ENCODE results near the gene SLC26A11.
"Not testable (repeated sequence)": the region's sequence is repeated elsewhere in the genome, so short reads cannot be mapped to it uniquely, and the experiment has no call there.

SLC26A11 gene

GRCh38 chr17:80219013-80219762, 1.0 kb upstream of the SLC26A11 start:
- DNase-seq (ENCODE audit: low read depth): peak; percentile 90

- DNase-seq (ENCODE audit: low read depth): no peak
Measured at GRCh38 chr17:80219763-80220053, 519 bp upstream of the SLC26A11 start.

DNA sequence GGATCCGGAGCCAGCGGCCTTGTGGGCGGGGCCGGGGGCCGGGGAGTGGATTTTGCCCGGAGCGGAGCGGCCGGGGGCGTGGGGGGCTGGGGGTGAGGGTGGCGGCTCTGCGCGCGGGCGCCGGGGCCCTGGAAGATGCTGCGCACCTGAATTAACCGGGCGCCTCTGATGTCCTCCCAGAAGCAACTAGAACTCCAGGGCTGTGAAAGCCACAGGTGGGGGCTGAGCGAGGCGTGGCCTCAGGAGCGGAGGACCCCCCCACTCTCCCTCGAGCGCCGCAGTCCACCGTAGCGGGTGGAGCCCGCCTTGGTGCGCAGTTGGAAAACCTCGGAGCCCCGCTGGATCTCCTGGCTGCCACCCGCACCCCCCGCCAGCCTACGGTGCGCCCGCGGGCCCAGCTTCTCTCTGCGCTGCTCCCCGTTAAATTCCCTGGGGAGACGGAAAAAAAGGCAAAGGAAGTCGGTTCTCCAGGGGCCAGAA, 549 bp downstream of the SLC26A11 start:
- no peak for DNase-seq (ENCODE audit: low read depth)

DNA sequence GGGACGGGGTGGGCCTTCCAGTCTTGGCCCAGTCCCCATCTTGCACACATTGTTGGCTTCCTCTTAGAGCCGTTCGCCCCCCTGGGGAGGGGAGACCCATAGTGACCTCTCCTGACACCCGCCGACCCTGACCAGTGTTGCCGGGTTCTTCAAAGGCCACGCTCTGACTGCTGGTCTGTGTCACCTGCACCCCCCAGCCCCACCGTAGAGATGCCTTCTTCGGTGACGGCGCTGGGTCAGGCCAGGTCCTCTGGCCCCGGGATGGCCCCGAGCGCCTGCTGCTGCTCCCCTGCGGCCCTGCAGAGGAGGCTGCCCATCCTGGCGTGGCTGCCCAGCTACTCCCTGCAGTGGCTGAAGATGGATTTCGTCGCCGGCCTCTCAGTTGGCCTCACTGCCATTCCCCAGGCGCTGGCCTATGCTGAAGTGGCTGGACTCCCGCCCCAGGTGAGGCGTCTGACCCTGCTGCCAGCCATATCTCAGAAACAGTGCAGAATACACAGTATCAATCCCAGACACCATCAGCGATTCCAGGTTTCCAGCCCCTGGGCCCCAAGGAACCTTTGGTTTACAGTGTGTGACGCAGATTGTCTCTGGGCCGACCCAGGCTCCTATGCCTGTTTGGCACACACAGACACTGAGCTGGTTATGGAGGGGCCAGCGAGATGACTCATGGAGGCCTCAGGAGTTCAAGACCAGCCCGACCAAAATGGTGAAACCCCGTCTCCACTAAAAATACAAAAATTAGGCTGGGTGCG, 1.3 kb downstream of the SLC26A11 start:
- no peak for DNase-seq (ENCODE audit: low read depth)

DNA sequence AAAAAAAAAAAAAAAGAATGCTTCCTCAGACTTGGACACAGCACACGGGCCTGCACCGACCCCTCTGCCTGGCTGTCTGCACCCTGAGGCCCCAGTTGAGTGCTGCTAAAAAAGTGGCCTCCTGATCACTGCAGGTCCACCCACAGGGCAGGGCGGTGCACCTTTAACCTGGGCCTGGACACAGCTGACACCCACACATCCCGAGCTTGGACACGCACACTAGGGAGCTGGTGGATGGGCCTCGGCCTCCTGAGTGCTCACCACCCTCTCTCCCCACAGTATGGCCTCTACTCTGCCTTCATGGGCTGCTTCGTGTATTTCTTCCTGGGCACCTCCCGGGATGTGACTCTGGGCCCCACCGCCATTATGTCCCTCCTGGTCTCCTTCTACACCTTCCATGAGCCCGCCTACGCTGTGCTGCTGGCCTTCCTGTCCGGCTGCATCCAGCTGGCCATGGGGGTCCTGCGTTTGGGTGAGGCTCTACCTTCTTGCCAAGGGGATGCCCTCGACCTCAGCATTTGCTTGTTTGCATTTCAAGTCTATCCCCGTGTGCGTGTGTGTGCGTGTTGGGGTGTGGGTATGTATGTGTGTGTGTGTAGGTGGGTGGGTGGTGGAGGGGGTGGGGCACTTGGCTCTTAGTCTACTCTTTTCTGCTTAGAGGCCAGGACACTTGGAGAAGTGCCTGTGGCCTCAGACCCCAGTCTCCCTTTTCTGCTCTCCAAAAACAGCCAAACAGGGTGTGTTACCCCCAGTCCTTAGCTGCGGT, 2.3 kb downstream of the SLC26A11 start:
- DNase-seq (ENCODE audit: low read depth): no peak

DNA sequence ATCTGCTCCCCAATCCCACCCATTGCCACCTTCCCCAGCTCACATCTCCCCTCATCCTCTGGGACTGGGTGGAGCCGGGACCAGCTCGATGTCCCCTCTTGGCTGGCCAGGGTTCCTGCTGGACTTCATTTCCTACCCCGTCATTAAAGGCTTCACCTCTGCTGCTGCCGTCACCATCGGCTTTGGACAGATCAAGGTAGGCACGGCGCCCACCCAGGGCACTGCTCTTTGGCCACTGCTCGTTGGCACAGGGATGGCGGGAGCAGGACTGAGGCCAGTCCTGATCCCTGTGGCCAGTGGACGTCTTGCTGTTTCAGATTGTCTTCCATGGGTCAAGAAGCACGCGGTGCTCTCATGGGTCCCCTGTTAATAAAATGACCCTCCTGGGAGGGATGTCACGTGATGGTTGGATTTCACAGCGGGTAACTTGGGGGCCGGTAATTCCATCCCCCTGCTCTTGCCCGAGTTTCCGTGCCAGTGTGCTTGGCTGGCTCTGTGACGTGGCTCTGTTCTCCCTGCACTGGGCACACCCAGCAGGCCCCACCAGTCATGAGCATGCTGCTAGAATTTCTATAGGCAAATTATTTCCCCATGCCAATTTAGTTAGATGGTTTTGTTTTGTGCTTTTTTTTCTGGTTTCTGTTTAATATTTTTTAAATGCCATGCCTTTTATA, 3.1 kb downstream of the SLC26A11 start:
- DNase-seq (ENCODE audit: low read depth): no peak

DNA sequence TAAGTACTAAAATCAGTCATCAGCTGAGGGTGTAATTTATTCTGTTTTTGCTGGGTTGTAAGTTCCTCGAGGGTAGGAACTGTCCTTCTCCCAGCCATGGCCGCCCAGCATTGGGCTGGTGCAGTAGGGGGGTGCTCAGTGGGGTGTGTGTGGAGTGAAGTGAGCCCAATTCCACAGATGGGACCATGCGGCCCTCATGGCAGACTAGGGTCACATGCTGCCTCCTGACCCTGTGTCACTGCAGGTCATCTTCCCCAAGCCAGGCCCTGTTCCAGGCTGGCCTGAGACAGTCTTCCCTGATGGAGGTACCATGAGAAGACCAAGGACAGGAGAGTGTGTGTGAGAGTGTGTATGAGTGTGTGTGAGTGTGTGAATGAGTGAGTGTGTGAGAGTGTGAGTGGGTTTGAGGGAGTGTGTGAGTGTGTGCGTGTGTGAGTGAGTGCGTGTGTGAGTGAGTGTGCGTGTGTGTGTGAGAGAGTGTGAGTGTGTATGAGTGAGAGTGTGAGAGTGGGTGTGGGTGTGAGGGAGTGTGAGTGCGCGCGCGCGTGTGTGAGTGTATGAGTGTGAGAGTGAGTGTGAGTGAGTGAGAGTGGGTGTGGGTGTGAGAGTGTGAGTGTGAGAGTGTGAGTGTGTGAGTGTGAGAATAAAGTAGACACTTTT, 3.7 kb downstream of the SLC26A11 start:
- DNase-seq (ENCODE audit: low read depth): no peak

GRCh38 chr17:80224683-80225082, 4.5 kb downstream of the SLC26A11 start:
- no peak for DNase-seq (ENCODE audit: low read depth)

DNA sequence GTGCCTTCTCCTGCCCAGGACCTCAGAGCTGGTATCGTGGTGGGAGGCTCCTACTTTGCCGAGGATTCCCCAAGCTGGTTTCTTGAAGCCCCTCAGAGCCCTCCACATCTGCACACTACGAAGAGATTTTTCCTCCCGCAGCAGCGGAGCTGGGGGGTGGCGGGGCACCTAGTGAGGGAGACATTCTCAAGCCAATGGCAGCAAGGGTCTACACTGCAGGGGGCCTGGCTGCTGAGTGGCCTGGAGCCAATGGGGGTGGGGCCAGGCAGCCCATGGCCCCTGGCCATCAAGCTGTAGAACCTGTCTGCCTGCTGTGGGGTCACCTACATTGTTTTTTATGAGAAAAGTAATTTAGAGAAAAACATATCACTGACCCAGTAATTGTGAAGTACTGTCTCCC, 5.0 kb downstream of the SLC26A11 start:
- no peak for DNase-seq (ENCODE audit: low read depth)

- no peak for DNase-seq (ENCODE audit: low read depth)
Measured at GRCh38 chr17:80227156-80227555, 6.9 kb downstream of the SLC26A11 start.

DNA sequence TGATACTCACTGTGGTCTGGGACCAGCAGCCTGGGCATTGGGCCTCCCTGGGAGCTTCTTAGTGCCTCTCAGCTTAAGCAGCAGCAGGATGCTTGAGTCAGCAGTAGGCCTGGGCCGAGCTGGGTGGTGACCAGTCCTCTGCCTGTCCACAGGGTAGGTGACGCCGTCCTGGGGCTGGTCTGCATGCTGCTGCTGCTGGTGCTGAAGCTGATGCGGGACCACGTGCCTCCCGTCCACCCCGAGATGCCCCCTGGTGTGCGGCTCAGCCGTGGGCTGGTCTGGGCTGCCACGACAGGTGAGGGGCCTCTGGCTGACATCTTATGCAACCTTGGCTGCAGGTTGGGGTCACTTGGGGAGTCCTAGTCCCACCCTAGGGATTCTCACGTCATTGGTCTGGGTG, 7.4 kb downstream of the SLC26A11 start:
- no peak for DNase-seq (ENCODE audit: low read depth)

GRCh38 chr17:80228477-80228876, 8.2 kb downstream of the SLC26A11 start:
- DNase-seq (ENCODE audit: low read depth): no peak

GRCh38 chr17:80229011-80229410, 8.8 kb downstream of the SLC26A11 start:
- no peak for DNase-seq (ENCODE audit: low read depth)

DNA sequence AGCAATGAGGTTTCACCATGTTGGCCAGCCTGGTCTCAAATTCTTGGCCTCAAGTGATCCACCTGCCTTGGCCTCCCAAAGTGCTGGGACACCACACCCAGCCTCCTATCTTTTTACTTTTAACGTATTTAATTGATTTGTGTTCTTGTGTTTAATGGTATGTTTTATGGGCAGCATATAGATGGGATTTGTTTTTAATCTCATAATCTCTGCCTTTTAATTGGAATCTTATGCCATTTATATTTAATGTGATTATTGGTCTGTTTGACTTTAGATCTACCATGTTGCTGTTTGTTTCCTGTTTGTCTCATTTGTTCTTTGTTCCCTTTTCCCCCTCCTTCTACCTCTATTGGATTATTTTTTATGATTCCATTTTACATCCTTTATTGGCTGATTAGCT, 12.2 kb downstream of the SLC26A11 start:
- no peak for DNase-seq (ENCODE audit: low read depth)

DNA sequence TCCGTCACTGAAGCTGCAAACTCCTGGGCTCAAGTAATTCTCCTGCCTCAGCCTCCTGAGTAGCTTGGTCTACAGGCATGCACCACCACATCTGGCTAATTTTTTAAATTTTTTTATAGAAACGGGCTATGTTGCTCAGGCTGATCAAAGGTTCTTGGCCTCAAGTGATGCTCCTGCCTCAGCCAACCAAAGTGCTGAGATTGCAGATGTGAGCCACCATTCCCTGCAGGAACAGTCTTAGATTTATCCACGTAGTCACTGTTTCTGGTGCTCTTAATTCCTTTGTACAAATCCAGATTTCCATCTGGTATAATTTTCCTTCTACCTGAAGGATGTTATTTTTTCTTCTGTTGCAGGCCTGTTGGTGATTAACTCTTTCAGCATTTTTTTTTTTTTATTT, 13.0 kb downstream of the SLC26A11 start:
- DNase-seq (ENCODE audit: low read depth): no peak

- no peak for DNase-seq (ENCODE audit: low read depth)
Measured at GRCh38 chr17:80236911-80237310, 16.7 kb downstream of the SLC26A11 start.

DNA sequence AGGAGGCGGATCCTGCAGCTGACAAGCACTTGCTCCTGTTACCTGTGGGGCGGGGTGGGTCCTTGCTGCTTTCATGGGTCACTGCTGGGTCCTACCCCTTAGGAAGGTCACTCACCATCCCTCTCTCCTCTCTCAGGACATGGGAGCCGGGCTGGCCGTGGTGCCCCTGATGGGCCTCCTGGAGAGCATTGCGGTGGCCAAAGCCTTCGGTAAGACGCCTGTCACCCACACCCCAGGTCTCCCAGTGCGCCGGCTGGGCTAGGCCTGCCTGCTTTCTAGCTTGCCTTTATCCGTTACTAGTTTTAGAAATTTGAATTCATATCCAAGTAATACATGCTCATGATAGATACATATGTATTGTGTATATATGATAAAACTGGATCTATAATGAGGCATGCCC, 17.2 kb downstream of the SLC26A11 start:
- no peak for DNase-seq (ENCODE audit: low read depth)

DNA sequence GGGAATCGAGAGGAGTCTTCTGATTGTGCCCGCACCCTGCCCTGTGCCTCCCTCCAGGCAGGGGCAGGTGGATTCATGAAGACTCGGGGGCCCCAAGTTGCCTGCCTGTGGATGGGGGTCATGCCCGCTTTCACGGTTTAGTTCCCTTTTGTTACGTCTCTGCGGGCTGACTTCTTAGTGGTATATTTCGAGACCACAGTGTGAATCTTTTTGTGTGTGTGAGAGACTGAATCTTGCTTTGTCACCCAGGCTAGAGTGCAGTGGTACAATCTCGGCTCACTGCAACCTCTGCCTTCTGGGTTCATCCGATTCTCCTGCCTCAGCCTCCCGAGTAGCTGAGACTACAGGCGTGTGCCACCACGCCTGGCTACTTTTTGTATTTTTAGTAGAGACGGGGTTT, 22.3 kb downstream of the SLC26A11 start:
- no peak for DNase-seq (ENCODE audit: low read depth)

- DNase-seq (ENCODE audit: low read depth): no peak
Measured at GRCh38 chr17:80243526-80244433, 23.6 kb downstream of the SLC26A11 start.

DNA sequence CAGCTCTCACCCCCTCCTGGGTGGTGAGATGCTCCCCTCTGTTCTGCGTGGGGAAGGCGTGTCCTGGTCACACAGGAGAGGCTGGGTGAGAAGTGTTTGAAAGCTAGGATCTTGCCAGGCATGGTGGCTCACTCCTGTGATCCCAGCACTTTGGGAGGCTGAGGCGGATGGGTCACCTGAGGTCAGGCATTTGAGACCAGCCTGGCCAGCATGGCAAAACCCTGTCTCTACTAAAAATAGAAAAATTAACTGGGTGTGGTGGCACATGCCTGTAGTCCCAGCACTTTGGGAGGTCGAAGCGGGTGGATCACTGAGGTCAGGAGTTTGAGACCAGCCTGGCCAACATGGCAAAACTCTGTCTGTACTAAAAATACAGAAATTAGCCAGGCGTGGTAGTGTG, 24.2 kb downstream of the SLC26A11 start:
- not testable (repeated sequence) for DNase-seq (ENCODE audit: low read depth)
